ENCODE results near the gene NKX2-8.

Gene NKX2-8

DNA sequence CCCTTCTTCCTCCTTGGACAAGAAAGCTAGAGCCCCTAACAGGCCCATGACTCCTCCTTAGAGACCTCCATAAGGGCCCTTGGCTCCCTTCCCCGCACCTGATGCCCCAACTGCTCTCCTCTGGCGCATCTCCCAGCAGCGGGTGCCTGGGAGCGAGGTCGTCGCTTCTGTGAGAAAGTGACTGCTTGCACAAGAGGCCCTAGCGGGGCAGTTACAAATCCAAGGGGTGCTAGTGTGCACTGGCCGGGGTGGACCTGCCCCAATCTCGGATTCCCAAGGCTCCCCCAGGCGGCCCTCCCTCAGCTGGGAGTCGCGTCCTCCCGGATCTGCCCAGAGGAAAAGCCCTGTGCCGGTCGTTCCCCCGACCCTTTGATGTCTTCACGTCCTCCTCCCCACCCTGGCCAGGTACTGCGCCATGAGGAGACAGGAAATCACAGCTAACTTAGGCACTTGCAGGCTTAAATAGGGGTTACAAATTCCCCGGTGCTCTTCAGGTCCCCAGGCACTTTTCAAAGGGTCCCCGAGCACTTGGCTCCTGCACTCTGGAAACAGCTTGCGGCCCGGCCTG is 2.8 kb downstream of the NKX2-8 start:
- in situ Hi-C loops (cut with HindIII; ENCODE audit: low pct_ligation_motif_present, low sequenced_read_pairs) = no loop called here
- H3K4me3 ChIP-seq (ENCODE audit: low read depth, low read length) = no peak overlapping the region
- peaks cover 63% of the 10 kb centered on the region for H3K27me3 ChIP-seq (replicated peaks)
- H3K36me3 ChIP-seq (replicated peaks) = no peaks in the 10 kb centered on the region
- no peak overlapping the region for H3K27ac ChIP-seq
- TF ChIP-seq CTCF (IDR thresholded peaks at IDR 0.05; ENCODE audit: low read depth, low read length, missing control alignments) = no peak
- no peak for DNase-seq

- TF ChIP-seq CTCF (IDR thresholded peaks at IDR 0.05; ENCODE audit: low read depth, low read length, missing control alignments) = no peak
- H3K36me3 ChIP-seq (replicated peaks) = no peaks in the 10 kb centered on the region
- no peak for DNase-seq
- in situ Hi-C loops (cut with HindIII; ENCODE audit: low pct_ligation_motif_present, low sequenced_read_pairs) = no loop called here
- no peak overlapping the region for H3K4me3 ChIP-seq (ENCODE audit: low read depth, low read length)
- H3K27ac ChIP-seq = no peak overlapping the region
- H3K27me3 ChIP-seq (replicated peaks) = peaks cover 57% of the 10 kb centered on the region
Observed at GRCh38 chr14:36579001-36579555, 3.3 kb downstream of the NKX2-8 start.

DNA sequence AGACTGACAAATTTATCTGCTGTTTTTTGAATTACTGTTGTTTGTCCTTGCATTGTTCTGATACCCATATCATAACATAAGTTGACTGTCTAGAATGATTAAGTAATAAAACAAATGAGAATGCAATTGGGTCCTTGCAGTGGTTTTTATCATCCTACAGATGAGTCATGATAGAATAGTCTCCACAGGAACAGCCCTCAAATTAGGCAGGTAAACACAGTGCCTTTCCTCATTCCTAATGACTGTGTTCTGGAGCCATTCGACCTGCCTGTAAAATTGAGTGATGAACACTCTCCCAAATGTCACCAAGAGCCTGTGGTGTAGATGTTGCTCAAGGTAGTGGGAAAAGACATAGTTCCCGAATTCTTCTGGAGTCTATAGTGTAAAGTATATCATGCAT is 12.3 kb downstream of the NKX2-8 start:
- H3K36me3 ChIP-seq (replicated peaks) = no peaks in the 10 kb centered on the region
- no peaks in the 10 kb centered on the region for H3K27me3 ChIP-seq (replicated peaks)
- DNase-seq = no peak
- no peak for TF ChIP-seq CTCF (IDR thresholded peaks at IDR 0.05; ENCODE audit: low read depth, low read length, missing control alignments)
- no peak overlapping the region for H3K4me3 ChIP-seq (ENCODE audit: low read depth, low read length)
- no peak overlapping the region for H3K27ac ChIP-seq
- in situ Hi-C loops (cut with HindIII; ENCODE audit: low pct_ligation_motif_present, low sequenced_read_pairs) = no loop called here

GRCh38 chr14:36556811-36557433 is 25.5 kb downstream of the NKX2-8 start:
- peak; percentile 86 for TF ChIP-seq CTCF (IDR thresholded peaks at IDR 0.05; ENCODE audit: low read depth, low read length, missing control alignments)
- in situ Hi-C loops (cut with HindIII; ENCODE audit: low pct_ligation_motif_present, low sequenced_read_pairs) = no loop called here
- Histone ChIP-seq H3K27ac (no peak overlapping the region), H3K4me3 (ENCODE audit: low read depth, low read length) (no peak overlapping the region), H3K27me3 (replicated peaks) (no peaks in the 10 kb centered on the region), H3K36me3 (replicated peaks) (no peaks in the 10 kb centered on the region)
- DNase-seq = no peak

DNA sequence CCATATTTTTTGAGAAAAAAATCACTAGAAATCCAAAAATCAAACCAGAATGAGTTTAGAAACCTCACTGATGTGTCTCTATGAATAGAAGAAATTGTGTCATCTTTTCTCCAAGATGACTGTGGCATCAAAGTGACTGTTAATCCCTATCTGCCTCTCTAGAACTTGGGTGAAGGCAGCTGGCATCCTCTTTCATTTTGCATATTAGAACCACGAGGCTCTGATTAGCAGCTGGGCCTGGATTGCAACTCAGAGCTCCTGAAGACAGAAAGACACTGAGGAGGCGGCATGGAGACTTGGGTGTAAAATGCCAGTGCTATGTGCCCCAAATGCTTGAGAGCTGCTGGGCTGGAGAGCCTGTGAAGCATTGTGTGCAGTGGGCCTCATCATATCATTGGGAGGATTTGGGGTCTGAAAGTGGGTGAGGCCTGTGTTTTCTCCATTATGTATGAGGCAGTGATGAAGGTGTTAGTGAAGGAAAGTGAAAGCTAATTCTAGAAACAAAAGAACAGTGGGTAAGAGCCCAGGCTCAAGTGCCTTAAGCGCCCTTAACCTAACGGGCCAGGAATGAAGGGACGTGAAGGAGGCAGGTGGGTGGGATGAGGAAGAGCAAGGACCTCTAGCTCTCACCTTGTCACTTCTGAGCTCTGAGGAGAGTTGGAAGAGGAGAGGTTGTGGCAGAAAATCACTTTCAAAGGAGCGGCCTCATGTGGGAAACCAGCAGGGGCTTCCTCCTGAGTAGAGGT is 26.2 kb downstream of the NKX2-8 start:
- no peaks in the 10 kb centered on the region for H3K36me3 ChIP-seq (replicated peaks)
- no peak for DNase-seq
- TF ChIP-seq CTCF (IDR thresholded peaks at IDR 0.05; ENCODE audit: low read depth, low read length, missing control alignments) = no peak
- H3K27me3 ChIP-seq (replicated peaks) = no peaks in the 10 kb centered on the region
- no peak overlapping the region for H3K4me3 ChIP-seq (ENCODE audit: low read depth, low read length)
- in situ Hi-C loops (cut with HindIII; ENCODE audit: low pct_ligation_motif_present, low sequenced_read_pairs) = no loop called here
- H3K27ac ChIP-seq = no peak overlapping the region
